HG02798 (cell line): ENCODE measurements around the gene SMIM36.
"Not testable (repeated sequence)": the region's sequence is repeated elsewhere in the genome, so short reads cannot be mapped to it uniquely, and the experiment has no call there.

Source experiments
- ATAC-seq: cut with Tn5 transposase; IDR thresholded peaks from one replicate; pipeline ENCODE4 v1.9.1; 2021; ENCODE audit warnings: mild to moderate bottlenecking; ENCODE audit not compliant: unreplicated experiment, poor library complexity

The SMIM36 gene

GRCh38 chr17:55513885-55514590 lies 2.8 kb upstream of the SMIM36 start:
- ATAC-seq, result peak; percentile 66

- not testable (repeated sequence) for ATAC-seq
Measured at GRCh38 chr17:55507669-55508068, 3.6 kb downstream of the SMIM36 start.

- ATAC-seq, result not testable (repeated sequence)
Measured at GRCh38 chr17:55501626-55502025, 9.6 kb downstream of the SMIM36 start.

- ATAC-seq, result no peak
Measured at GRCh38 chr17:55500103-55500502, 11.1 kb downstream of the SMIM36 start.

DNA sequence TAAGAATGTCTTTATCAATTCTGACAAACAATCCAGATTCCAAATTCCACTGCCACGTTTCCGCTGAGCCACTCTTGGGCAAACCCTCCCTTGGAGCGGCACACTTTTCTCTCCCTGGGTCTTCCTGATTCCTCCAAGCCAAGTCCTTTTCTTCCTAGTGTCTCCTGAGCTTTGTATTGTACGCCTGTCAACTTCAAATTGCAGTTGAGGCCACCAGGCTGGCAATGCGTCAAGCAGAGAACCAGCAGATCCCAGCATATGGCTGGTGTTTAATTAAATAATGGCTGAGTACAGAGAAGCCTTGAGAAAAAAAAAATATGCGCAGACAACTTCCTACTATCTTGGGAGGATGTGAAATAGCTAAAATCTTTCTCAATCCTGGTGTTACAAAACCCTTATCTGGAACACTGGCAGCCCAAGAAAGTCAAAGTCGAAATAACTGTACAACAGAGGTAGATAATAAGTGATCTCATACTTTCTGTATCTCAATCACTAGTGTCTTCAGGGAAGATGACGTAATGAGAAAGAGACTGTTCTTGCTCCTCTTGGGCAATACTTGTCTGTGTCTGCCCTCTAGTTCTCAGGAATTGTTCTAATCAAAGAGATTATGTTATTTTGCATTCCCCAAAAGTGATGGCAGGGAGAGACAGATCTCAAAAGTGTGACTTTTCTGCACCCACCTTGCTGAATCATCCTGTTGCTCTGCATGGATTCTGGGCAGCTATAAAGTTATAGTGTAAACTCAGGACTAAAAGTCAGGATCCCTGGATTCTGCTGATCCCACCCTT lies 15.0 kb downstream of the SMIM36 start:
- no peak for ATAC-seq

GRCh38 chr17:55495239-55495638 lies 16.0 kb downstream of the SMIM36 start:
- no peak for ATAC-seq

GRCh38 chr17:55492781-55493341 lies 18.4 kb downstream of the SMIM36 start:
- ATAC-seq, result no peak

GRCh38 chr17:55490376-55490775 lies 20.9 kb downstream of the SMIM36 start:
- no peak for ATAC-seq

GRCh38 chr17:55487695-55488432 lies 23.4 kb downstream of the SMIM36 start:
- no peak for ATAC-seq

DNA sequence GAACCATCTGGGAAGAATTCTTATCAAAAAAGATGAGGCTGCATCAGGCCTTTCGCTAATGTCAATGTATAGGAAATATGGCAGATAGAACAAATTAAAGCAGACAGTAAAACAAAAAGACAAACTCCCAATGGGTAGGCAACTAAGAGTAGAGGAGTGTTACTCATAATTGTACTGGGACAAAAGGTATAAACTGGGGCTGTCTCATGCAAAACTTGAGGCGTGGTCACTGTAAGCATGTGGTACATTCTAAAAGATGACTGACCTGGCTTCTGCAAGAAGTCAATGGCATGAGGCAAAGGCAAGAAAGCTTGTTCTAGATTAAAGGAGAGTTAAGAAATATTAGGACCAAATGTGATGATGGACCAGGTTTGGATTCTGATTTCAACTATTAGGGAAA lies 26.7 kb downstream of the SMIM36 start:
- no peak for ATAC-seq

DNA sequence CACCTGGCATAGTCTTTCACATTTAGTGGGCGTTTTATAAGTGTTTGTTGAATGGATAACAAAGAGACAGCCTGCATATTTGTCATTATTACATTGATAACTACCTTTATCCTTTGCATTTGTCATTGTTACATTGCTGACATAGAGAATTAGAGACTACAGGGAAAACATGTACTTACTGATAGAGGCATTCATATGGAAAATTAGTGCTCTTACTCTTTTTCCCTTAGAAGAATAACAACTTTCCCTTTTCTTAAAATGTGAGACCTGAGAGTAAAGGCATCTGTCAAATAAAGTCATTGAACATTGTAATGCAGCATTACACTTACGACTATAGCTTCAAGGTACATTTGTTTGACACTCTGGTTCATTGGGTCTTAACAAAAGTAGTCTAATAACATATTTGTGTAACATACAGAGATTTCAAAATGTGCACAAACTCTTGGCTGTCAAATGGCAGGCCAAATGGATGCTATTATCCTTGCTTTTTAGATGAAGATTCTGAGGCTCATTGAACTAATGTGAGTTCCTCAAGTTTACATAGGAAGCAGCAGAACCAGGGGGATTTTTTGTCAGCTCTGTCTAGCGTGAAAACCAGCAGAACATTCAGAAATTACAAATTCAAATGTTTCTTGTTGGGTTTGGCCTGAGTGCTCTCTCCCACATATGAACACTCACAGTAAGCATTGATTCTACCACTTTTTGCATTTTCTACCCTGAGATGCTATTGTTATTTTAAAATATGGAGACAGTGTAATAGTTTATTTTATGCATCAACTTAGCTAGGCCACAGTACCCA lies 28.5 kb downstream of the SMIM36 start:
- no peak for ATAC-seq

DNA sequence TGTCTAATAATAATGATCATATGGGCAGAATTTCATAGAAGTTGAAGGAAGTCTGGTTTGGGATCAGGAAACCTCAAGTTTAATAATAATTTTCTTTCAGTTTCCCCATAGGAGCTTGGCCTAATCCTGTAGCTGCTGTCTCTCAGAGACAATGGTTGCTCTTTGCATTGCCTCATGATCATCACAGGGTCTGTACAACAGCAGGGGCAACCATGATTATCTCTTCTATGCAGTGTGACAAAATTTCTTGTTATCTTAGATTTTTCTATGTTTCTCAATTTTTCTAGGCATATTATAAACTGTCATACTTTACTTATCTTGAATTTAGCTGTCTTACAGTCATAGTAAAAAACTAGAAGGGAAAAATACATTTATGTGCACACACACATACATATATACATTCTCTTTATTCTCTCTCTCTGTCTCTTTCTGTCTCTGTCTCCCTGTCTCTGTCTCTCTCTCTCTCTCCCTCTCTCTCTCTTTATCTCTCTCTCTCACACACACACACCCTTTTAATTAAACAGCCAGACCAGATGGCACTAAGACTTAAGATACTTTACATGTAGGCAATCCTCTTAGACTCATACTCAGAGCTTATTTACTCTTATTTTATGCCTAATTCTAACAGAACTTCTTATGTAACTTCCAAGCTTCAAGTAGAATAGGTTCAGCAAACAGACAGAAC lies 30.5 kb downstream of the SMIM36 start:
- ATAC-seq, result no peak

- no peak for ATAC-seq
Measured at GRCh38 chr17:55479903-55480302, 31.3 kb downstream of the SMIM36 start.

GRCh38 chr17:55478971-55479370 lies 32.3 kb downstream of the SMIM36 start:
- no peak for ATAC-seq

- ATAC-seq, result no peak
Measured at GRCh38 chr17:55466671-55467070, 44.6 kb downstream of the SMIM36 start.

- ATAC-seq, result not testable (repeated sequence)
Measured at GRCh38 chr17:55465771-55466170, 45.5 kb downstream of the SMIM36 start.

GRCh38 chr17:55463600-55463999 lies 47.7 kb downstream of the SMIM36 start:
- ATAC-seq, result peak; percentile 81

- no peak for ATAC-seq
Measured at GRCh38 chr17:55462711-55463110, 48.5 kb downstream of the SMIM36 start.

DNA sequence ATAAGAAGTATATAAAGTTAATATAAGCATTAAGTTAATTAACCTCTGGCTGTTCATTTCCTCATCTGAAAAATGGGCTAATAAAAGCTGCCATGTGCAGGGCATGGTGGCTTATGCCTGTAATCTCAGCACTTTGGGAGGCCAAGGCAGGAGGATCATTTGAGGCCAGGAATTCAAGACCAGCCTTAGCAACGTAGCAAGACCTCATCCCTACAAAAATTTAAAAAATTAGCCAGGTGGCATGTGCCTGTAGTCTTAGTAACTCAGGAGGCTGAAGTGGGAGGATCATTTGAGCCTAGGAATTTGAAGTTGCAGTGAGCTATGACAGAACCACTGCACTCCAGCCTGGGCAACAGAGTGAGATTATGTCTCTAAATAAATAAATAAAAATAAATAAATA lies 49.0 kb downstream of the SMIM36 start:
- no peak for ATAC-seq
